Hematopoietic multipotent progenitor cell treated with erythropoietin and hydrocortisone succinate and interleukin-3 and kit ligand, for 6 days (in vitro differentiated cells): ENCODE data around the gene APAF1.
"Not testable (repeated sequence)": the region's sequence is repeated elsewhere in the genome, so short reads cannot be mapped to it uniquely, and the experiment has no call there.

Source experiments
- DNase-seq: peaks from one replicate; pipeline ENCODE4 v3.0.0-alpha.2; 2015

Gene APAF1, protein sequence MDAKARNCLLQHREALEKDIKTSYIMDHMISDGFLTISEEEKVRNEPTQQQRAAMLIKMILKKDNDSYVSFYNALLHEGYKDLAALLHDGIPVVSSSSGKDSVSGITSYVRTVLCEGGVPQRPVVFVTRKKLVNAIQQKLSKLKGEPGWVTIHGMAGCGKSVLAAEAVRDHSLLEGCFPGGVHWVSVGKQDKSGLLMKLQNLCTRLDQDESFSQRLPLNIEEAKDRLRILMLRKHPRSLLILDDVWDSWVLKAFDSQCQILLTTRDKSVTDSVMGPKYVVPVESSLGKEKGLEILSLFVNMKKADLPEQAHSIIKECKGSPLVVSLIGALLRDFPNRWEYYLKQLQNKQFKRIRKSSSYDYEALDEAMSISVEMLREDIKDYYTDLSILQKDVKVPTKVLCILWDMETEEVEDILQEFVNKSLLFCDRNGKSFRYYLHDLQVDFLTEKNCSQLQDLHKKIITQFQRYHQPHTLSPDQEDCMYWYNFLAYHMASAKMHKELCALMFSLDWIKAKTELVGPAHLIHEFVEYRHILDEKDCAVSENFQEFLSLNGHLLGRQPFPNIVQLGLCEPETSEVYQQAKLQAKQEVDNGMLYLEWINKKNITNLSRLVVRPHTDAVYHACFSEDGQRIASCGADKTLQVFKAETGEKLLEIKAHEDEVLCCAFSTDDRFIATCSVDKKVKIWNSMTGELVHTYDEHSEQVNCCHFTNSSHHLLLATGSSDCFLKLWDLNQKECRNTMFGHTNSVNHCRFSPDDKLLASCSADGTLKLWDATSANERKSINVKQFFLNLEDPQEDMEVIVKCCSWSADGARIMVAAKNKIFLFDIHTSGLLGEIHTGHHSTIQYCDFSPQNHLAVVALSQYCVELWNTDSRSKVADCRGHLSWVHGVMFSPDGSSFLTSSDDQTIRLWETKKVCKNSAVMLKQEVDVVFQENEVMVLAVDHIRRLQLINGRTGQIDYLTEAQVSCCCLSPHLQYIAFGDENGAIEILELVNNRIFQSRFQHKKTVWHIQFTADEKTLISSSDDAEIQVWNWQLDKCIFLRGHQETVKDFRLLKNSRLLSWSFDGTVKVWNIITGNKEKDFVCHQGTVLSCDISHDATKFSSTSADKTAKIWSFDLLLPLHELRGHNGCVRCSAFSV (N-terminal part only)

GRCh38 chr12:98644712-98645571, at the start of gene APAF1, which contains the start of gene IKBIP:
APAF1 (plus strand) TSS chr12:98645290; CDS start chr12:98648360, 3,070 bp downstream.
IKBIP (minus strand) TSS chr12:98644788; CDS start chr12:98644701, 87 bp downstream.
- peak; percentile 97 for DNase-seq

- DNase-seq = not testable (repeated sequence)
Observed at GRCh38 chr12:98597313-98597712, 47.8 kb upstream of the APAF1 start.

DNA sequence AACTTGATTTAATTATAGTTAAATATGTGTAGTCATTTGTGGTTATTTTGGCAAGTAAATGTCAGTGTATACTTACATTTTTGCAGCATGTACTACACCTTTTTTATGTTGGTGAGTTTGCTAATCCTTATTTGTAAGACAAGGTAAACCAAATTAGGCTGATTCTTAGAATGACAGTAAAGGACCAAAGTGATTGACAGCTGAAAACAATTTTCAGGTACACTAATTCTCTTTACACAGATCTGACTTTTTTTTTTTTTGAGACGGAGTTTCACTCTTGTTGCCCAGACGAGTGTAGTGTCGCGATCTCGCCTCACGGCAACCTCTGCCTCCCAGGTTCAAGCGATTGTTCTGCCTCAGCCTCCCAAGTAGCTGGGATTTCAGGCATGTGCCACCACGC, 43.2 kb upstream of the APAF1 start:
- no peak for DNase-seq

- peak; percentile 45 for DNase-seq
Observed at GRCh38 chr12:98606359-98606988, 38.6 kb upstream of the APAF1 start.

GRCh38 chr12:98610596-98610995, 34.5 kb upstream of the APAF1 start:
- DNase-seq = no peak

DNA sequence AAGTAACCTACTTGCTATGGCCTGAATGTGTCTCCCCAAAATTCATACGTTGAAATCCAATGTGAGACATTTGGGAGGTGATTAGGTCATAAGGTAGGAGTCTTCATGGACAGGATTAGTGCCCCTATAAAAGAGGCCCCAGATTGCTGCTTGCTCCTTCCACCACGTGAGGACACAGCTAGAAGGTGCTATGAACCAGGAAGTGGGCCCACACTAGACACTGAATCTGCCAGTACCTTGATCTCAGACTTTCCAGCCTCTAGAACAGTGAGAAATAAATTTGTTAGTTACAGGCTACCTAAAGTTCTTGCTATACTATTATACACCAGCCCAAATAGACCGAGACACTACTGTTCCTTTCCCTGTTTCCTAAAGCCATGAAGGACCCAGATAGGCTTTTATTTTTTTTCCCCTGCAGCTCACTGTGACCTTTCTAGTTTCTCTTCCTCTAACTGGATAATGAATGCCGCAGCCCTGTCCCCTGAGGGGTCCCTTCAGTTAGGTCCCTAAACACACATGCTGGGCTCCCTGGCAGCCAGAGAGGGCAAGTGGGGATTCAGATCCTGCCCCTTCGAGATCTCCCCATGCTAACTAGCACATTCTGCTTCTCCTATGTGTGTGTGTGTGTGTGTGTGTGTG, 32.3 kb upstream of the APAF1 start:
- DNase-seq = no peak

- peak; percentile 77 for DNase-seq
Observed at GRCh38 chr12:98618952-98619351, 26.1 kb upstream of the APAF1 start.

GRCh38 chr12:98635657-98636323, 9.3 kb upstream of the APAF1 start:
- no peak for DNase-seq

DNA sequence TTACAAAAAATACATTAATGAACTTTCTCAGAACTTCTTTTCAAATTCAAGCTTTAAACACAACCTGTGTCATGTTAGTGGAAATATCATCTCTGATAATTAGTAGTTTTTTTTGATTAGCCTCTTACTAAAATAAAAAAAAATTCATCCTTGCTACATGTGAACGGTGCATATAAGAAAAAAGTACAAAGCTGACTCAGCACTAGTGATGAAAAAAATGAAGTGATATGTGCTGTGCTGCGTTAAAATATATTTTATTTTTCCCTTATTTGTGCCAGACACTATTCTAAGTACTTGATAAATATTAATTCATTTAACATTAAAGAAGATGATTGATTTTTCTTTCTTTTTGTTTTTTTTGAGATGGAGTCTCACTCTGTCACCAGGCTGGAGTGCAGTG, 8.0 kb upstream of the APAF1 start:
- no peak for DNase-seq

DNA sequence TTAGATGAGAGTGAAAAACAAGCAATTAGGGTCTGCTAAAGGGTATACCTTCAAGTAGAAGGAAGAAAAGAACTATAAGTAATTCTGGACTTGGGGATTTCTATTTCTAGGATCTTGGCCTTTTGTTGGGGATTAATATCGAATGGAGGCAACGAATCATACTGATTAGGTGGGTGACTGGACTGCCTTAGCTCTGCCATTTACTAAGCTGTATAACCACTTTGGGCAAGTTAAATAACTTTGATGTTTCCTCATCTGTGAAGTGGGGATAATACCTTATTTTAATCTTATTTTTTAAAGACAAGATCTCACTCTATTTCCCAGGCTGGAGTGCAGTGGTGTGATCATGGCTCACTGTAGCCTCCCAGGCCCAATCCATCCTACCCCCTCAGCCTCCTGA, 7.1 kb upstream of the APAF1 start:
- DNase-seq = no peak

- DNase-seq = no peak
Observed at GRCh38 chr12:98639491-98639890, 5.6 kb upstream of the APAF1 start.

GRCh38 chr12:98642801-98643200, 2.3 kb upstream of the APAF1 start:
- not testable (repeated sequence) for DNase-seq

- DNase-seq = no peak
Observed at GRCh38 chr12:98644433-98644711, 718 bp upstream of the APAF1 start.

- DNase-seq = peak; percentile 55
Observed at GRCh38 chr12:98645572-98646067, 530 bp downstream of the APAF1 start.

DNA sequence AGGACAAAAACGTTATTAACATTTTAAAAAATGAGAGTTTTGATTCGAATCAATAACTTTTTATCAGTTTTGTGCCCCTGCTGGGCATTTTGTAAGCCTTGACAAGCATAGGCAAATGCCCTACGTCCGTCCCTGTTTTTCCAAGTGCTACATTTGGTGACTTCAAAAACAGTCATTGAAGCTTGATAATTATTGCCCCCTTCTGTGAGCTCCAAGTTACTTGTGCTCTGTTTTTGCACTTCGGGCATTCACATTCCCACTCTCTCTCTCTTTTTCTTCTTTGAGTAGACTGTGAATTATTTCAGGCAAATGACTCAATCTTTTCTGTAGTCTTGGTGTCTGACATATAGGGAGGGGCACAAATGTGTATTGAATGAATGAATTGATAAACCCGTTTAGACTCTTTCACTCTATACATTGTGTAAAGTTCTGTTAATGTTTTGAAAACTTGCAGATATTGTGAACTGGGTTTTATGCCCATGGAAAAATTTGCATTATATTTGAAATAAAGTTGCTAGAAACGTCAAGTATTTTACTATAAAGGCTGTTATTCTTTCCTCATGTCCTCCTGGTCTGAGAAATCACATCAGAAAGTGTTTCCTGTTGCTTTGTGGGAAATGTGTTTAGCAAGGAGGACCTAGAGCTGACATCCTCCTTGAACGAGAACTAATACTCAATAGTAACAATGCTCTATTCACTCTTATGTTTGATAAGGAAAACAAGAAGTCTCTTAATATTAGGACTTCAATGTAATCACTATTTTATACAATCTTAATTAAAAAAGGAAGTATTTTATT, 1.4 kb downstream of the APAF1 start:
- peak; percentile 61 for DNase-seq

DNA sequence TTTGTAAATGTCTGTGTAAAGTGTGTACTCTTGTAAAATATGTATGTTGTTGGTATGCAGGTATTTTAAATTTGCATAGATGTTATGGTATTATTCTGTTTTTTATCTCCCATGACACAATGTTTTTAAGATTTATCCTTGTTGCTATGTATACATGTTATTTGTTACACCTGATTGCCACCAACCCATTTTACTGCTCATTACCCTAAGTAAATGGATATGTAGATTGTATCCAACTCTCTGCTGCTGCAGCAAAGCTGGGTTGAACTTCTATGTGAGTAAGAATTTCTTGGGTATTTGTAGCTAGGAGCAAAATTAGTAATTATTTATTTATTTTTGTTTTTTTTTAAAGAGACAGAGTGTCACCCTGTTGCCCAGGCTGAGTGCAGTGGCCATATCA, 6.2 kb downstream of the APAF1 start:
- no peak for DNase-seq

DNA sequence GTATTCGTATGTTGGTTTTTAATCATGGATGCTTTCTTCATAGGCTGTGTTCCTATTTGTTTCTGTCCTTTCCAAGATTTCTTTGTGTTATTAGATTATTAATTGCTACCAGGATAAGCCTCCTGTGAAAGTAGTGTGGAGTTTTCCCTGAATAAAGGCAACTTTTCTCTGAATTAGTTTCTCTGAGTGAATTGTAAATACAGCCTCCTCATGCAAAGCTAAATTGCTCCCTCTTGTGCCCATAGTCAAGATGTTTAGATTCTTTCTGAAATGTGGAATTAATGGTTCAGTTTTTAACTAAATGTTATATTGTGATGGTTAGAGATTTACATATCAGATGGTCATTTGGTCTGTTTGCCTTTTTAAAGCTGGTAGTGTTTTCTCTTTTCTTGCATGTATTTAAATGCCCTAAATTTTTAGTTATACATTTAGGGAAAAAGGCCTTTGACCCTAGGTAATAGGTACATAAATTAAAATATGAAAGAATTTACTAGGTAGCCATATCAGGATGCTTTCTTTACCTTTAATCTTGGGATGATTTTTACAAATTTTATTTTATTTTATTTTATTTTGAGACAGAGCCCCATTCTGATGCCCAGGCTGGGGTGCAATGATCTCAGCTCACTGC, 8.9 kb downstream of the APAF1 start:
- peak; percentile 89 for DNase-seq

DNA sequence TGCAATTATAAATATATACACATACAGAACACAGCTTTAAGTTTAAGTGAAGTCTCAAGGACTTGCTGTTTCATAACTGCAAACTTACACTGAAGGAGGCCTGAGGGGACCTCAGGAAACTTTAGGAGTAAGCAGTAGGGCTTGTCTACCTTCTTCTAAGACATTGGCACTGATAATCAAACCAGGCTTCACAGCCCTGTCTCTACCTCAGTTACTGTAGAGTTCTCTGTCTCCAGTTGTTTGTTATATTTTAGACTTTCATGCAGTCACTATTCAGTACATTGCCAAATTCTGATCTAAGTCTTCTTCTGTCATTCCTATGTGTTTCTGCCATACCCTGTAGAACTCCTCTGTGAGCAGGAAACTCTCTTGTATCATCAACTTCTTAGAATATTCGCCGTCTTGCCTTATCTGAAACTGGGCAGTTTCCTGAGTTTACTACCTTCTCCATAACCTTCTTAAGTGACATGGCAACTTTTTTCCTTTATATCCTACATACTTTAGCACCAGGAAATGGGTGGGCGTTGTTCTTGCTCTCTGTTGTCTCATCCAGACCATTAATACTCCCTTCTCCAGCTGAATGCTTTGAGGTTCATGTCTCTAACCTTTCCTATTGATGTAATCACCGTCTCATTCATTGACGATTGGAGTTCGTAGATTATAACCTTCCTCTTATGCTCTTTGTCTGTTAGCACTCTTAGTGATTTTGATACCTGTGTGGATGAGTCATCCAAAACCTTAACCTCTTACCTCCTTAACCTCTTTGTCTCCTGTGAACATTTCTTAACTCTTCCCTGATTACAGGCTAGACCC, 11.4 kb downstream of the APAF1 start:
- peak; percentile 26 for DNase-seq
